GM12878 (cell line): Measurements from ENCODE around the gene MMP11. TPM values are rescaled to one million over a fixed set of nuclear protein-coding genes. Genes with fewer than 3 reads are reported as not detected.

Source experiments
- CEBPB ChIP-seq, 2 experiments: fragments of 150-350 bp in 1 of 2; IDR thresholded peaks; 2 replicates each; pipeline ENCODE4 v1.6.1; 2012 to 2014; ENCODE audit warnings: low read depth in 2 of 2, low read length in 2 of 2, borderline replicate concordance in 1 of 2, inconsistent platforms in 1 of 2
- CREB1 ChIP-seq: IDR thresholded peaks from 2 replicates; pipeline ENCODE4 v1.6.1; 2012; ENCODE audit warnings: low read depth, mild to moderate bottlenecking, inconsistent platforms
- EZH2 ChIP-seq: IDR thresholded peaks from 2 replicates; pipeline ENCODE4 v1.6.1; 2012; ENCODE audit warnings: low read depth, mild to moderate bottlenecking, control low read depth, inconsistent platforms, low read length, borderline replicate concordance; ENCODE audit not compliant: control insufficient read depth
- HDAC6 ChIP-seq: fragments of 200-600 bp; sonication (generic); IDR thresholded peaks from one replicate; pipeline ENCODE4 v1.8.0; 2017; ENCODE audit warnings: antibody characterized with exemption; ENCODE audit not compliant: unreplicated experiment
- NFIC ChIP-seq: IDR thresholded peaks from 2 replicates; pipeline ENCODE4 v1.6.1; 2012; ENCODE audit warnings: low read depth, mild to moderate bottlenecking, inconsistent platforms, low read length, moderate library complexity
- NFYA ChIP-seq: IDR thresholded peaks from 2 replicates; pipeline ENCODE4 v1.6.1; 2011; ENCODE audit warnings: low read depth, mild to moderate bottlenecking, low read length, improper control_type of control experiment, borderline replicate concordance
- NR2F1 ChIP-seq: fragments of 450-650 bp; conservative IDR thresholded peaks from 2 replicates; pipeline ENCODE4 v1.6.1; 2017; ENCODE audit warnings: mild to moderate bottlenecking
- NRF1 ChIP-seq: conservative IDR thresholded peaks from 2 replicates; pipeline ENCODE4 v1.6.1; 2011; ENCODE audit warnings: mild to moderate bottlenecking, low read depth, low read length, improper control_type of control experiment
- RAD51 ChIP-seq: fragments of 450-650 bp; IDR thresholded peaks from 2 replicates; pipeline ENCODE4 v1.6.1; 2016; ENCODE audit warnings: moderate library complexity, mild to moderate bottlenecking, inconsistent platforms
- SREBF2 ChIP-seq: IDR thresholded peaks from 2 replicates; pipeline ENCODE4 v1.6.1; 2012; ENCODE audit warnings: mild to moderate bottlenecking, low read length
- TARDBP ChIP-seq: IDR thresholded peaks from 2 replicates; pipeline ENCODE4 v1.6.1; 2016; ENCODE audit warnings: borderline replicate concordance
- ZBED1 ChIP-seq: IDR thresholded peaks from 2 replicates; pipeline ENCODE4 v1.6.1; 2016; ENCODE audit warnings: borderline replicate concordance
- ZNF274 ChIP-seq: IDR thresholded peaks from one replicate; pipeline ENCODE4 v1.8.0; 2011; ENCODE audit not compliant: insufficient read length, insufficient read depth
- polyA plus RNA-seq, 11 experiments: library from polyadenylated mRNA; depleted of rRNA in 4 of 11; unstranded in 6 of 11; stranded (reverse) in 5 of 11; fragments of >200 nt; fragmentation: Nextera tagmentation in 4 of 11; fragmentation: Illumina TruSeq in 1 of 11; extraction: Ambion mirVana in 4 of 11; extraction: Trizol in 1 of 11; gene quantifications; 1 replicate in 1 of 11; 2 replicates in 10 of 11; pipeline versions ENCODE4 v1.2.1 to v1.2.3, GENCODE V29; 2011 to 2016; ENCODE audit warnings: inconsistent platforms in 2 of 11, missing spikeins in 2 of 11, low read depth in 1 of 11
- total RNA-seq, 4 experiments: library from RNA; depleted of rRNA in 3 of 4; stranded (reverse); fragments of >200 nt in 3 of 4; fragmentation: Illumina TruSeq in 1 of 4; extraction: Trizol in 1 of 4; gene quantifications; 2 replicates each; pipeline versions ENCODE4 v1.2.1 to v1.2.3, GENCODE V29; 2013 to 2021
- TF ChIP-seq, protein P1 (sequence below): IDR thresholded peaks from 2 replicates; pipeline ENCODE4 v1.6.1; 2012; ENCODE audit warnings: mild to moderate bottlenecking, low read depth, low read length
- TF ChIP-seq, protein P2 (sequence below): IDR thresholded peaks from 2 replicates; pipeline ENCODE4 v1.6.1; 2011; ENCODE audit warnings: low read depth, low read length, improper control_type of control experiment, borderline replicate concordance
- TF ChIP-seq, protein P3 (sequence below): IDR thresholded peaks from 2 replicates; pipeline ENCODE4 v1.6.1; 2011; ENCODE audit warnings: low read depth, mild to moderate bottlenecking, low read length, moderate library complexity, borderline replicate concordance; ENCODE audit errors: extremely low read depth
- TF ChIP-seq, protein P4 (sequence below): fragments of 150-350 bp; IDR thresholded peaks from 2 replicates; pipeline ENCODE4 v1.6.1; 2016; ENCODE audit warnings: low read depth, low read length
- TF ChIP-seq, protein P5 (sequence below): fragments of 450-650 bp; IDR thresholded peaks from 2 replicates; pipeline ENCODE4 v1.6.1; 2018; ENCODE audit warnings: borderline replicate concordance, mild to moderate bottlenecking; ENCODE audit not compliant: partially characterized antibody

Gene MMP11
- total and polyA plus RNA-seq, 10 of the 15 experiments (the other 5 are each of a cell fraction or from before 2014, with no cell fraction given): 0.03 to 1.1 (median 0.31) TPM; not detected in 2

DNA sequence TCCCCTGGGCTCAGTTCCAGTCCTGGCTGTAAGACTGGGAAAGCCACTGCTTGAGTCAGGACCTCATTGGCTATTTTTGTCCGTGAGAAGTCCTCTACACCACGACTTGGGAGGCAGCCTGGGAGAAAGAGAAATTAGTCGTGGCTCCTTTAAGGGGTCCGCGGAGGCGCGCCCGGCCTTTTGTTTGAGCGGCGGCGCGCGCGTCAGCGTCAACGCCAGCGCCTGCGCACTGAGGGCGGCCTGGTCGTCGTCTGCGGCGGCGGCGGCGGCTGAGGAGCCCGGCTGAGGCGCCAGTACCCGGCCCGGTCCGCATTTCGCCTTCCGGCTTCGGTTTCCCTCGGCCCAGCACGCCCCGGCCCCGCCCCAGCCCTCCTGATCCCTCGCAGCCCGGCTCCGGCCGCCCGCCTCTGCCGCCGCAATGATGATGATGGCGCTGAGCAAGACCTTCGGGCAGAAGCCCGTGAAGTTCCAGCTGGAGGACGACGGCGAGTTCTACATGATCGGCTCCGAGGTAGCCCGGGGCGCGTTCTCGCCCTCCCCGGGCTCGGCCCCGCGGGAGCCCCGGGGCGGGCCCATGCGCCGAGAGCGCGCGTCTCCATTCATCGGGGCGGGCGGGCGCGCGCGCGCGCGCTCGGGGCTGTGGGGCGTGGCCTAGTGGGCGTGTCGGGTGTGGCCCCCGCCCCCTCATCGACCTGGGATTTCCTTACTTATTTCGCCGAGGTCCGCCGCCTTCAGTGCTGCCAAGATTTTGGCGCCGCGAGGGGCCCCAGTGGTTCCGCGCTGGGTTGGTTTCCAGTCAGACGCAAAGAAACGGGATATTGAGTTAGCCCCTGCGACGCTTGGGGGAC lies 14.3 kb downstream of the MMP11 start, which contains the start of gene SMARCB1 (continued):
- TF ChIP-seq, protein P1, sequence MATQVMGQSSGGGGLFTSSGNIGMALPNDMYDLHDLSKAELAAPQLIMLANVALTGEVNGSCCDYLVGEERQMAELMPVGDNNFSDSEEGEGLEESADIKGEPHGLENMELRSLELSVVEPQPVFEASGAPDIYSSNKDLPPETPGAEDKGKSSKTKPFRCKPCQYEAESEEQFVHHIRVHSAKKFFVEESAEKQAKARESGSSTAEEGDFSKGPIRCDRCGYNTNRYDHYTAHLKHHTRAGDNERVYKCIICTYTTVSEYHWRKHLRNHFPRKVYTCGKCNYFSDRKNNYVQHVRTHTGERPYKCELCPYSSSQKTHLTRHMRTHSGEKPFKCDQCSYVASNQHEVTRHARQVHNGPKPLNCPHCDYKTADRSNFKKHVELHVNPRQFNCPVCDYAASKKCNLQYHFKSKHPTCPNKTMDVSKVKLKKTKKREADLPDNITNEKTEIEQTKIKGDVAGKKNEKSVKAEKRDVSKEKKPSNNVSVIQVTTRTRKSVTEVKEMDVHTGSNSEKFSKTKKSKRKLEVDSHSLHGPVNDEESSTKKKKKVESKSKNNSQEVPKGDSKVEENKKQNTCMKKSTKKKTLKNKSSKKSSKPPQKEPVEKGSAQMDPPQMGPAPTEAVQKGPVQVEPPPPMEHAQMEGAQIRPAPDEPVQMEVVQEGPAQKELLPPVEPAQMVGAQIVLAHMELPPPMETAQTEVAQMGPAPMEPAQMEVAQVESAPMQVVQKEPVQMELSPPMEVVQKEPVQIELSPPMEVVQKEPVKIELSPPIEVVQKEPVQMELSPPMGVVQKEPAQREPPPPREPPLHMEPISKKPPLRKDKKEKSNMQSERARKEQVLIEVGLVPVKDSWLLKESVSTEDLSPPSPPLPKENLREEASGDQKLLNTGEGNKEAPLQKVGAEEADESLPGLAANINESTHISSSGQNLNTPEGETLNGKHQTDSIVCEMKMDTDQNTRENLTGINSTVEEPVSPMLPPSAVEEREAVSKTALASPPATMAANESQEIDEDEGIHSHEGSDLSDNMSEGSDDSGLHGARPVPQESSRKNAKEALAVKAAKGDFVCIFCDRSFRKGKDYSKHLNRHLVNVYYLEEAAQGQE: no peak
- TF ChIP-seq NFIC: no peak
- TF ChIP-seq NFYA: no peak
- TF ChIP-seq, protein P2, sequence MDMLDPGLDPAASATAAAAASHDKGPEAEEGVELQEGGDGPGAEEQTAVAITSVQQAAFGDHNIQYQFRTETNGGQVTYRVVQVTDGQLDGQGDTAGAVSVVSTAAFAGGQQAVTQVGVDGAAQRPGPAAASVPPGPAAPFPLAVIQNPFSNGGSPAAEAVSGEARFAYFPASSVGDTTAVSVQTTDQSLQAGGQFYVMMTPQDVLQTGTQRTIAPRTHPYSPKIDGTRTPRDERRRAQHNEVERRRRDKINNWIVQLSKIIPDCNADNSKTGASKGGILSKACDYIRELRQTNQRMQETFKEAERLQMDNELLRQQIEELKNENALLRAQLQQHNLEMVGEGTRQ: no peak
- TF ChIP-seq NR2F1: 0 out of 2 replicates have a peak, but pooled peaks have one; percentile 11
- TF ChIP-seq ZBED1: no peak
- TF ChIP-seq ZNF274: no peak
- TF ChIP-seq, protein P3, sequence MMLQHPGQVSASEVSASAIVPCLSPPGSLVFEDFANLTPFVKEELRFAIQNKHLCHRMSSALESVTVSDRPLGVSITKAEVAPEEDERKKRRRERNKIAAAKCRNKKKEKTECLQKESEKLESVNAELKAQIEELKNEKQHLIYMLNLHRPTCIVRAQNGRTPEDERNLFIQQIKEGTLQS: no peak
- TF ChIP-seq HDAC6: no peak
- TF ChIP-seq CREB1: 0 out of 2 replicates have a peak, but pooled peaks have one; percentile 25
- no peak for TF ChIP-seq TARDBP
- TF ChIP-seq, protein P4, sequence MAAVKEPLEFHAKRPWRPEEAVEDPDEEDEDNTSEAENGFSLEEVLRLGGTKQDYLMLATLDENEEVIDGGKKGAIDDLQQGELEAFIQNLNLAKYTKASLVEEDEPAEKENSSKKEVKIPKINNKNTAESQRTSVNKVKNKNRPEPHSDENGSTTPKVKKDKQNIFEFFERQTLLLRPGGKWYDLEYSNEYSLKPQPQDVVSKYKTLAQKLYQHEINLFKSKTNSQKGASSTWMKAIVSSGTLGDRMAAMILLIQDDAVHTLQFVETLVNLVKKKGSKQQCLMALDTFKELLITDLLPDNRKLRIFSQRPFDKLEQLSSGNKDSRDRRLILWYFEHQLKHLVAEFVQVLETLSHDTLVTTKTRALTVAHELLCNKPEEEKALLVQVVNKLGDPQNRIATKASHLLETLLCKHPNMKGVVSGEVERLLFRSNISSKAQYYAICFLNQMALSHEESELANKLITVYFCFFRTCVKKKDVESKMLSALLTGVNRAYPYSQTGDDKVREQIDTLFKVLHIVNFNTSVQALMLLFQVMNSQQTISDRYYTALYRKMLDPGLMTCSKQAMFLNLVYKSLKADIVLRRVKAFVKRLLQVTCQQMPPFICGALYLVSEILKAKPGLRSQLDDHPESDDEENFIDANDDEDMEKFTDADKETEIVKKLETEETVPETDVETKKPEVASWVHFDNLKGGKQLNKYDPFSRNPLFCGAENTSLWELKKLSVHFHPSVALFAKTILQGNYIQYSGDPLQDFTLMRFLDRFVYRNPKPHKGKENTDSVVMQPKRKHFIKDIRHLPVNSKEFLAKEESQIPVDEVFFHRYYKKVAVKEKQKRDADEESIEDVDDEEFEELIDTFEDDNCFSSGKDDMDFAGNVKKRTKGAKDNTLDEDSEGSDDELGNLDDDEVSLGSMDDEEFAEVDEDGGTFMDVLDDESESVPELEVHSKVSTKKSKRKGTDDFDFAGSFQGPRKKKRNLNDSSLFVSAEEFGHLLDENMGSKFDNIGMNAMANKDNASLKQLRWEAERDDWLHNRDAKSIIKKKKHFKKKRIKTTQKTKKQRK: no peak
- no peak for TF ChIP-seq EZH2
- no peak for TF ChIP-seq RAD51
- peak; percentile 77 for TF ChIP-seq NRF1
- no peak for TF ChIP-seq SREBF2
- TF ChIP-seq, protein P5, sequence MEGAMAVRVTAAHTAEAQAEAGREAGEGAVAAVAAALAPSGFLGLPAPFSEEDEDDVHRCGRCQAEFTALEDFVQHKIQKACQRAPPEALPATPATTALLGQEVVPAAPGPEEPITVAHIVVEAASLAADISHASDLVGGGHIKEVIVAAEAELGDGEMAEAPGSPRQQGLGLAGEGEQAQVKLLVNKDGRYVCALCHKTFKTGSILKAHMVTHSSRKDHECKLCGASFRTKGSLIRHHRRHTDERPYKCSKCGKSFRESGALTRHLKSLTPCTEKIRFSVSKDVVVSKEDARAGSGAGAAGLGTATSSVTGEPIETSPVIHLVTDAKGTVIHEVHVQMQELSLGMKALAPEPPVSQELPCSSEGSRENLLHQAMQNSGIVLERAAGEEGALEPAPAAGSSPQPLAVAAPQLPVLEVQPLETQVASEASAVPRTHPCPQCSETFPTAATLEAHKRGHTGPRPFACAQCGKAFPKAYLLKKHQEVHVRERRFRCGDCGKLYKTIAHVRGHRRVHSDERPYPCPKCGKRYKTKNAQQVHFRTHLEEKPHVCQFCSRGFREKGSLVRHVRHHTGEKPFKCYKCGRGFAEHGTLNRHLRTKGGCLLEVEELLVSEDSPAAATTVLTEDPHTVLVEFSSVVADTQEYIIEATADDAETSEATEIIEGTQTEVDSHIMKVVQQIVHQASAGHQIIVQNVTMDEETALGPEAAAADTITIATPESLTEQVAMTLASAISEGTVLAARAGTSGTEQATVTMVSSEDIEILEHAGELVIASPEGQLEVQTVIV: peak; percentile 86
- no peak for TF ChIP-seq CEBPB (IDR thresholded peaks at IDR 0.05; ENCODE audit: borderline replicate concordance in 1 of 2, low read depth in 2 of 2, low read length in 2 of 2)
